Measurements from ENCODE around the gene UQCC2. TPM values are rescaled to one million over a fixed set of nuclear protein-coding genes. Genes with fewer than 3 reads are reported as not detected.

The UQCC2 gene
- total and polyA plus RNA-seq, 7 donors, result 118 to 184 (median 141) TPM

DNA sequence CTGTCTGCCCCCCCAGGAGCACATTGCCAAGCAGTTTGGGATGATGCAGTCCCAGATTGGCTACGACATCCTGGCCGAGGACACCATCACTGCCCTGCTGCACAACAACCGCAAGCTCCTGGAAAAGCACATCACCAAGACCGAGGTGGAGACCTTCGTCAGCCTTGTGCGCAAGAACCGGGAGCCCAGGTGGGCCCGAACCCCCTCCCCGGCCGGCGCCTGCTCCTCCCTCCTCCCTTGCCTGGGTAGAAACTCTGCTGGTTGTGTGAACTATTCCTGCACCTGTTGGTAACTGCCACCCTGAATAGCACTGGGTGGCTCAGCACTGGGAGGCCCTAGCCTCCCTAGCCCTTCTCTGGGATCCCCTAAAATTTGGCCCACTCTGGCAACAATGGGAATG lies 43.7 kb downstream of the UQCC2 start:
- WGBS, 3 donors, result 94 to 96% (median 95%) methylated on average over 11 of the region's 11 CpGs
- no peak for DNase-seq
- Histone ChIP-seq H3K27ac (no peak overlapping the region), H3K4me3 (no peak overlapping the region), H3K4me1 (no peaks in the 10 kb centered on the region), H3K36me3 (ENCODE audit: insufficient read depth in 1 of 2, low read depth in 1 of 2) (peaks cover 0 to 8% of the 10 kb centered on the region in 2 donors), H3K27me3 (ENCODE audit: insufficient read depth in 3 of 3, low read length in 2 of 3) (no peaks in the 10 kb centered on the region), H3K9me3 (no peaks in the 10 kb centered on the region)
- no peak for ATAC-seq
- TF ChIP-seq, protein P1, sequence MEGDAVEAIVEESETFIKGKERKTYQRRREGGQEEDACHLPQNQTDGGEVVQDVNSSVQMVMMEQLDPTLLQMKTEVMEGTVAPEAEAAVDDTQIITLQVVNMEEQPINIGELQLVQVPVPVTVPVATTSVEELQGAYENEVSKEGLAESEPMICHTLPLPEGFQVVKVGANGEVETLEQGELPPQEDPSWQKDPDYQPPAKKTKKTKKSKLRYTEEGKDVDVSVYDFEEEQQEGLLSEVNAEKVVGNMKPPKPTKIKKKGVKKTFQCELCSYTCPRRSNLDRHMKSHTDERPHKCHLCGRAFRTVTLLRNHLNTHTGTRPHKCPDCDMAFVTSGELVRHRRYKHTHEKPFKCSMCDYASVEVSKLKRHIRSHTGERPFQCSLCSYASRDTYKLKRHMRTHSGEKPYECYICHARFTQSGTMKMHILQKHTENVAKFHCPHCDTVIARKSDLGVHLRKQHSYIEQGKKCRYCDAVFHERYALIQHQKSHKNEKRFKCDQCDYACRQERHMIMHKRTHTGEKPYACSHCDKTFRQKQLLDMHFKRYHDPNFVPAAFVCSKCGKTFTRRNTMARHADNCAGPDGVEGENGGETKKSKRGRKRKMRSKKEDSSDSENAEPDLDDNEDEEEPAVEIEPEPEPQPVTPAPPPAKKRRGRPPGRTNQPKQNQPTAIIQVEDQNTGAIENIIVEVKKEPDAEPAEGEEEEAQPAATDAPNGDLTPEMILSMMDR (IDR thresholded peaks at IDR 0.05), result no peak
- intact Hi-C loops (cut with DNase I), result no loop called here

DNA sequence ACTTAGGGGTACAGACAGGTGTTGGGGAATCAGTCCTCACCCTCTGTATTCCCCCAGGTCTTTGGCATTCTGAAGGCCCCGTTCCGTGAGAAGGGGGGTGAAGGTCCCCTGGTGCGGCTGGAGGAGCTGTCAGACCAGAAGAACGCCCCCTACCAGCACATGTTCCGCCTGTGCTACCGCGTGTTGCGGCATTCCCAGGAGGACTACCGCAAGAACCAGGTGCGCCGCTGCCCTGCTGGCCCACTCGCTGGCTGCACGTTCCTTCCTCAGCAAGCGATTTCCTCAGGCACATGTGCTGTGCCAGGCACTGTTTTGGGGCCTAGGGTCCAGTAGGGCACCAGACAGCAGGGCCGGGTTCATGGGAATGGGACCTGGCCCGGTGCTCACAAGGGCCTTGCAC lies 44.4 kb downstream of the UQCC2 start:
- no peak for ATAC-seq
- DNase-seq, result no peak
- Histone ChIP-seq H3K27ac (no peak overlapping the region), H3K4me1 (no peaks in the 10 kb centered on the region), H3K27me3 (ENCODE audit: insufficient read depth in 3 of 3, low read length in 2 of 3) (no peaks in the 10 kb centered on the region), H3K36me3 (ENCODE audit: insufficient read depth in 1 of 2, low read depth in 1 of 2) (peaks cover 0 to 8% of the 10 kb centered on the region in 2 donors), H3K9me3 (no peaks in the 10 kb centered on the region), H3K4me3 (no peak overlapping the region)
- 89 to 94% (median 91%) methylated on average over 16 of the region's 16 CpGs for WGBS, 3 donors
- TF ChIP-seq, protein P1 (IDR thresholded peaks at IDR 0.05), result no peak
- intact Hi-C loops (cut with DNase I), result no loop called here

DNA sequence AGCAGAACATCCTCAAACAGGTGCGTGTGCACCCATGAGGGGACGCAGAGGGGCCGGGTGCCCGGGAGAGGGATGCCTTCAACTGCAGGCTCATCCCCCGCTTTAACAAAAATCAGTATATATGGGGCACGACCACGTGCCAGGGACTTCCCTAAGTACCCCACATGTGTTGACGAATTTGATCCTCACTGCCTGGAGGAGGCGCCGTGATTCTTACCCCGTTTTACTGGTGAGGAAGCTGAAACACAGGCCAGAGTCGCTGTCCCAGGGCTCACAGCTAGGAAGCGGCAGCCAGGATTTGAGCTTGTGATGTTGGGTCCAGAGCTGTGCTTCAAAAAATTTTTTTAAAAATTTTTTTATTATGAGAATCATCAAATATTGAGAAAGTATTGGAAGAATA lies 45.5 kb downstream of the UQCC2 start:
- no peak for ATAC-seq
- no peak for DNase-seq
- H3K27ac ChIP-seq, result no peak overlapping the region
- 79 to 87% (median 86%) methylated on average over 13 of the region's 13 CpGs for WGBS, 3 donors
- no peak overlapping the region for H3K4me3 ChIP-seq
- no peaks in the 10 kb centered on the region for H3K4me1 ChIP-seq
- TF ChIP-seq, protein P1 (IDR thresholded peaks at IDR 0.05), result no peak
- H3K27me3 ChIP-seq (ENCODE audit: insufficient read depth in 3 of 3, low read length in 2 of 3), result no peaks in the 10 kb centered on the region
- no peaks in the 10 kb centered on the region for H3K9me3 ChIP-seq
- intact Hi-C loops (cut with DNase I), result no loop called here
- peaks cover 0 to 8% of the 10 kb centered on the region in 2 donors for H3K36me3 ChIP-seq (ENCODE audit: insufficient read depth in 1 of 2, low read depth in 1 of 2)

DNA sequence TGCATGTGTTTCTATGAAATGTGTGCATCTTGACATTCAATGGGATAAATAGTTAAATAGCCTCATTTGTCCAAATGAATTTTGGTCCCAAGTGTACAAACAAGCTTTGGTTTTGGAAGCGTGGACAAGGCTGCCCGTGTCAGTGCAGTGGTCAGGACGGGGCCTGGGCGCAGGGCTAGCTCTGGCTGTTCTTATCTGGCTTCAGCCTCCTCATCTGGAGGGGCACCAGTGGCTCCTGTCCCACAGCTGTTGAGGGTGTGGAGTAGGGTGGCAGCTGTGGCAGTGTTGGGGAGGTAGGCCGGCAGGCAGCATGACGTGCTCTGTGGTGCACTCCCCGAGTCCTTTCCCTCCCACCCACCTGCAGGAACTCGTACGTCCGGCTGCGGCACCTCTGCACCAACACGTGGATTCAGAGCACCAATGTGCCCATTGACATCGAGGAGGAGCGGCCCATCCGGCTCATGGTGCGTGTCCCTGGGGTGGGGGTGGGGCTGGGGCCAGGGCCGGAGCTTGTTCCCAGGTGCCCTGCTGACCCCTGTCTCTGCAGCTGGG lies 46.9 kb downstream of the UQCC2 start:
- Histone ChIP-seq H3K4me1 (no peaks in the 10 kb centered on the region), H3K4me3 (no peak overlapping the region), H3K36me3 (ENCODE audit: insufficient read depth in 1 of 2, low read depth in 1 of 2) (peaks cover 0 to 6% of the 10 kb centered on the region in 2 donors), H3K27me3 (ENCODE audit: insufficient read depth in 3 of 3, low read length in 2 of 3) (no peaks in the 10 kb centered on the region), H3K27ac (no peak overlapping the region), H3K9me3 (no peaks in the 10 kb centered on the region)
- TF ChIP-seq, protein P1 (IDR thresholded peaks at IDR 0.05), result no peak
- intact Hi-C loops (cut with DNase I), result no loop called here
- DNase-seq (no peak), ATAC-seq (no peak)
- WGBS, 3 donors, result 84% methylated on average over 13 to 17 of the region's 17 CpGs

Data from psoas muscle (tissue), 8 donors.